Vagina (tissue), 2 donors: ENCODE data around the gene HNF1B. TPM values are rescaled to one million over a fixed set of nuclear protein-coding genes. Genes with fewer than 3 reads are reported as not detected.

ENCODE experiments used
- DNase-seq, 2 donors: peaks; one replicate each; pipeline ENCODE4 v3.0.0-alpha.2; 2017; ENCODE audit errors: extremely low spot score in 2 of 2
- H3K27ac ChIP-seq: fragments of 200-600 bp; sonication (generic); one replicate; pipeline ENCODE4 v1.5.1; 2019
- H3K27me3 ChIP-seq: fragments of 200-600 bp; sonication (generic); one replicate; pipeline ENCODE4 v1.5.1; 2019
- H3K36me3 ChIP-seq, 2 donors: fragments of 200-600 bp; sonication (generic); one replicate each; pipeline ENCODE4 v1.5.1; 2017 to 2019
- H3K4me1 ChIP-seq: fragments of 200-600 bp; sonication (generic); one replicate; pipeline ENCODE4 v1.5.1; 2019
- H3K4me3 ChIP-seq, 2 donors: fragments of 200-600 bp; sonication (generic); 1 replicate in 1 of 2; 2 replicates in 1 of 2; pipeline ENCODE4 v1.5.1; 2016 to 2019
- H3K9me3 ChIP-seq: fragments of 200-600 bp; sonication (generic); one replicate; pipeline ENCODE4 v1.5.1; 2019
- POLR2A ChIP-seq, 2 donors: fragments of 450-650 bp; IDR thresholded peaks; one replicate each; pipeline ENCODE4 v1.6.1; 2017; ENCODE audit warnings: antibody characterized with exemption in 2 of 2, mild to moderate bottlenecking in 2 of 2, moderate library complexity in 2 of 2
- POLR2AphosphoS5 ChIP-seq, 2 donors: sonication (generic); formaldehyde crosslinking; IDR thresholded peaks; one replicate each; pipeline ENCODE4 v1.9.0; 2017; ENCODE audit warnings: antibody characterized with exemption in 2 of 2, mild to moderate bottlenecking in 2 of 2, low read depth in 1 of 2; ENCODE audit not compliant: insufficient read depth in 1 of 2
- intact Hi-C: fragments of 100-400 bp; cut with DNase I; formaldehyde crosslinking; loops from one replicate; pipeline ENCODE4 v1.15.1; 2023
- total RNA-seq: library from RNA; depleted of rRNA; stranded (reverse); fragments of >200 nt; gene quantifications from one replicate; pipeline ENCODE4 v1.2.3, GENCODE V29; 2016
- TF ChIP-seq, protein P1 (sequence below), 3 experiments: fragments of 450-650 bp in 2 of 3; fragments of 200-600 bp in 1 of 3; sonication (generic) in 1 of 3; IDR thresholded peaks; one replicate each; pipeline ENCODE4 v1.5.1; 2017 to 2019; ENCODE audit warnings: antibody characterized with exemption in 3 of 3, mild to moderate bottlenecking in 2 of 3, moderate library complexity in 2 of 3

The HNF1B gene
- total RNA-seq, 1 donor from 2014 or later, result not detected

DNA sequence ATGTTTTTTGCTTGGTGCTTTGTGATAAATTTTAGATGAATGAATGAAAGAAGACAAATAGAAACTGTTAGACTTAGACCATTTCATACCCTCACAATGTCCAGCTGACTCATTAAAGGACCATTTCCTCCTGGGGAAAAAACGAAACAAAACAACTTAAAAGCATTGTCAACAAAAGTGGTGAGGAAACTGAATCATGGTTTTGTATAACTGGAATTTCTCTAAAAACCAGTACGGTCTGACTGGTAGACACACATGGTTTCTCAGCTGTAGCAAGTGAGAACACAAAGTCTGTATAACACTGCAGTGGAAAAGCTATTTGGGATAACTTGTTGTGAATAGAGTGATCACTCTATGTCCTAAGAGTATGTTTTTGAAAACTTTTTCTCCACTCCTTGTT is 96.3 kb downstream of the HNF1B start:
- Histone ChIP-seq H3K27ac (no peak overlapping the region), H3K36me3 (no peaks in the 10 kb centered on the region), H3K27me3 (no peaks in the 10 kb centered on the region), H3K9me3 (no peaks in the 10 kb centered on the region), H3K4me3 (no peak overlapping the region), H3K4me1 (no peaks in the 10 kb centered on the region)
- intact Hi-C loops, result no loop called here
- no peak for DNase-seq
- no peak for TF ChIP-seq POLR2AphosphoS5 (IDR thresholded peaks at IDR 0.05; ENCODE audit: insufficient read depth in 1 of 2, low read depth in 1 of 2)
- TF ChIP-seq POLR2A (IDR thresholded peaks at IDR 0.05), result no peak
- TF ChIP-seq, protein P1, sequence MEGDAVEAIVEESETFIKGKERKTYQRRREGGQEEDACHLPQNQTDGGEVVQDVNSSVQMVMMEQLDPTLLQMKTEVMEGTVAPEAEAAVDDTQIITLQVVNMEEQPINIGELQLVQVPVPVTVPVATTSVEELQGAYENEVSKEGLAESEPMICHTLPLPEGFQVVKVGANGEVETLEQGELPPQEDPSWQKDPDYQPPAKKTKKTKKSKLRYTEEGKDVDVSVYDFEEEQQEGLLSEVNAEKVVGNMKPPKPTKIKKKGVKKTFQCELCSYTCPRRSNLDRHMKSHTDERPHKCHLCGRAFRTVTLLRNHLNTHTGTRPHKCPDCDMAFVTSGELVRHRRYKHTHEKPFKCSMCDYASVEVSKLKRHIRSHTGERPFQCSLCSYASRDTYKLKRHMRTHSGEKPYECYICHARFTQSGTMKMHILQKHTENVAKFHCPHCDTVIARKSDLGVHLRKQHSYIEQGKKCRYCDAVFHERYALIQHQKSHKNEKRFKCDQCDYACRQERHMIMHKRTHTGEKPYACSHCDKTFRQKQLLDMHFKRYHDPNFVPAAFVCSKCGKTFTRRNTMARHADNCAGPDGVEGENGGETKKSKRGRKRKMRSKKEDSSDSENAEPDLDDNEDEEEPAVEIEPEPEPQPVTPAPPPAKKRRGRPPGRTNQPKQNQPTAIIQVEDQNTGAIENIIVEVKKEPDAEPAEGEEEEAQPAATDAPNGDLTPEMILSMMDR (IDR thresholded peaks at IDR 0.05), result no peak

DNA sequence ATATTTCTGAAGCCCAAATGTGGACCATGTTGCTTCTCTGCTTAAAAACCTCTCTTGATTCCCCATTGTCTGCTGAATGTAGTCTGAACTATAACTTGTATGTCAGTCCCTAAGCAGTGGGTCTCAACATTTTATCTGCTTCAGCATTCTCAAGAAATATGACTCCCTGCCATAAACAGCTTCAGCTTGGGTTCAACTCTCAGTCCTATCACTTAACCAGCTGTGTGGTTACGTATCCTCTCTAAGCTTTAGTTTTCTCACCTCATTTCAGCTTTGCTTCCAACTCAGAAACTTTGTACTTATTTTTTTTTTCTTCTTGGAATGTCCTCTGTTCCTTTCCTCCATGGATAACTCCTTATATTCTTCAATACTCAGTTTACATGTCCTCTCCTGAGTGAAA is 97.0 kb downstream of the HNF1B start:
- Histone ChIP-seq H3K36me3 (no peaks in the 10 kb centered on the region), H3K9me3 (no peaks in the 10 kb centered on the region), H3K27ac (no peak overlapping the region), H3K4me1 (no peaks in the 10 kb centered on the region), H3K27me3 (no peaks in the 10 kb centered on the region), H3K4me3 (no peak overlapping the region)
- TF ChIP-seq POLR2A (IDR thresholded peaks at IDR 0.05), result no peak
- TF ChIP-seq POLR2AphosphoS5 (IDR thresholded peaks at IDR 0.05; ENCODE audit: insufficient read depth in 1 of 2, low read depth in 1 of 2), result no peak
- TF ChIP-seq, protein P1 (IDR thresholded peaks at IDR 0.05), result no peak
- intact Hi-C loops, result no loop called here
- no peak for DNase-seq

DNA sequence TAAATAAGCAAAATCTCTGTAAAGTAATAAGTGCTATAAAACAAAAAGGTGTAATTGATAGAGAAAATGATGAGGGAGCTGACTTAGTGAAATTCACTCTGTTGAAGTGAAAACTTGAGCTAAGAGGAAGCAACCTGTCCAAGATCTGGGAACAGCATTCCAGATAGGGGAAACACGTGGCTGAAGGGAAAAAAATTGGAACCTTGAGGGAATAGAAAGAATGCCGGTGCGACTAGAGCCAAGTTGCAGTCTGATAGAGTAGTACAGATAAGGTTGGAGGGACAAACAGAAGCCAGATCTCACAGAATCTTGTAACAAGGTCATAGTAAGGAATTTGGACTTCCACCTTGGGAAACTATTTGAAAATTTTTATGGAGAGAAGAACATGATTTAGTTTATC is 101.0 kb downstream of the HNF1B start:
- peaks cover 0 to 6% of the 10 kb centered on the region in 2 donors for H3K36me3 ChIP-seq
- no peak for DNase-seq
- no peaks in the 10 kb centered on the region for H3K27me3 ChIP-seq
- H3K27ac ChIP-seq, result peak overlapping the region; percentile 86
- H3K9me3 ChIP-seq, result no peaks in the 10 kb centered on the region
- peaks cover 26% of the 10 kb centered on the region for H3K4me1 ChIP-seq
- no peak for TF ChIP-seq POLR2AphosphoS5 (IDR thresholded peaks at IDR 0.05; ENCODE audit: insufficient read depth in 1 of 2, low read depth in 1 of 2)
- TF ChIP-seq, protein P1 (IDR thresholded peaks at IDR 0.05), result no peak
- TF ChIP-seq POLR2A (IDR thresholded peaks at IDR 0.05), result no peak
- H3K4me3 ChIP-seq, result peak overlapping the region; percentile 91 to 96
- intact Hi-C loops, result no loop called here

DNA sequence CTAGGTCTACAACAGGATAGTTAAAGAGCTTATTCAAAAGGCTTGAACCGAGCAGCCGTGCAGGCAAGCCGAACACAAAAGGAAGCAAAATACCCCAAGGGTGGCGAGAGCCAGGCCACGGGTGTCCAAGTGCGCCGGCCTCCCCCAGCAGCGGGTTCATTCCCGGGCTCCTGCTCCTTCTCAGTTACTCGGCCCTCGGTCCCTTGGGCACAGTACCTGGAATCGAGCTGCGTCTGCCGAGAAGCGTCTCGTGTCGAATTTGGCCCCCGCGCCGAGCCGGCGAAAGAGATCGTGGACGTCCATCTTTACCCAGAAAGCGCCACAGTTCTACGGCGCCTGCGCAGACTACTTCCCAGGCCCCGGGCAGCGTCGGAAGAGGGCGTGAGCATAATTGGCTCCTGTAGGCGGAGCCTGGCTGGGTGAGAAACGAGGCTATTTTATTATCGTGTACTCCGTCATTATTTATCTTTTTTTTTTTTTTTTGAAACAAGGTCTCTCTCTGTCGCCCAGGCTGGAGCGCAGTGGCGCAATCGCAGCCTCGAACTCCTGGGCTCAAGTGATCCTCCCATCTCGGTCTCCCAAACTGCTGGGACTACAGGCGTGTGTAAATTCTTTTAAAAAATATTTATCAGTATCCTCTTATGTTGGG is 101.6 kb downstream of the HNF1B start, which contains the start of gene DDX52:
Gene DDX52, minus strand, starts transcription at position 329 of the 649 bp plus-strand sequence. Its CDS starts 26 bp downstream, at position 303.
- Histone ChIP-seq H3K27ac (peak within 1 kb of the TSS; percentile 86), H3K9me3 (no peaks in the 10 kb centered on the region), H3K4me3 (peak within 1 kb of the TSS; percentile 91 to 96), H3K36me3 (peaks cover 0 to 6% of the 10 kb centered on the region in 2 donors), H3K27me3 (no peaks in the 10 kb centered on the region), H3K4me1 (peaks cover 26% of the 10 kb centered on the region)
- DNase-seq, result peak; percentile 86 to 96
- TF ChIP-seq, protein P1 (IDR thresholded peaks at IDR 0.05), result no peak
- peak; percentile 87 to 89 for TF ChIP-seq POLR2AphosphoS5 (IDR thresholded peaks at IDR 0.05; ENCODE audit: insufficient read depth in 1 of 2, low read depth in 1 of 2)
- intact Hi-C loops, result no loop called here

DNA sequence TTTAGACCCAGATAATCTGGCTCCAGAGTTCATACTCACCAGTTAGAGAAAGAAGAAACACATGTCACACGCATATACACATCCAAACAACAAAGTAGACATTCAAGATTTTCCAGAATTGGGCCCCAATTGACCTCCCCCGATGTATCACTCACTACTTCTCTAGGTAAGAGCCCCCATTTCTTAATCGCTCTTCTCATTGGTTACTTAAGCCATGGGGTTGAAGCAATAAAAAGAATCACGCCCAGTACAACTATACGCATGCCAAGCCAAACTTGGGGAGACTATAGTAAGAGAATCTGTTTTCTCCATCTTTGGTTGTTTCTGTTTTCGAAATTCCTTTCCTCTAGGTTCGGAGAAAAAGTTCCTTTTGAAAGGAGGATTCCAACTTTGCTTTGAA is 102.2 kb downstream of the HNF1B start:
- peaks cover 26% of the 10 kb centered on the region for H3K4me1 ChIP-seq
- intact Hi-C loops, result no loop called here
- TF ChIP-seq POLR2AphosphoS5 (IDR thresholded peaks at IDR 0.05; ENCODE audit: insufficient read depth in 1 of 2, low read depth in 1 of 2) (no peak), POLR2A (IDR thresholded peaks at IDR 0.05) (no peak)
- TF ChIP-seq, protein P1 (IDR thresholded peaks at IDR 0.05), result no peak

More for the DNA sequence above, 102.2 kb downstream of the HNF1B start:
- peak overlapping the region; percentile 86 for H3K27ac ChIP-seq
- no peak for DNase-seq
- no peaks in the 10 kb centered on the region for H3K9me3 ChIP-seq
- H3K36me3 ChIP-seq, result peaks cover 0 to 6% of the 10 kb centered on the region in 2 donors
- no peaks in the 10 kb centered on the region for H3K27me3 ChIP-seq
- peak overlapping the region; percentile 91 to 96 for H3K4me3 ChIP-seq
